MM.1S (cell line): ENCODE measurements around the gene GPR137.

ENCODE experiments used
- DNase-seq: peaks from one replicate; pipeline ENCODE4 v3.0.0-alpha.2; 2015
- H2AFZ ChIP-seq: fragments of 300-600 bp; sonication (generic); 2 replicates; pipeline ENCODE4 v1.6.0; 2016; ENCODE audit warnings: antibody characterized with exemption, low read length
- H3F3A ChIP-seq: fragments of 300-600 bp; sonication (generic); 2 replicates; pipeline ENCODE4 v1.6.1; 2016; ENCODE audit warnings: mild to moderate bottlenecking, antibody characterized with exemption, low read length, moderate library complexity, mixed read lengths; ENCODE audit not compliant: insufficient read depth
- H3K27ac ChIP-seq: fragments of 300-600 bp; sonication (generic); 2 replicates; pipeline ENCODE4 v1.5.1; 2016; ENCODE audit warnings: mild to moderate bottlenecking, low read length
- H3K27me3 ChIP-seq: fragments of 300-600 bp; sonication (generic); replicated peaks from 2 replicates; pipeline ENCODE4 v1.6.0; 2016; ENCODE audit warnings: low read length; ENCODE audit not compliant: insufficient read depth
- H3K36me3 ChIP-seq: fragments of 300-600 bp; sonication (generic); replicated peaks from 2 replicates; pipeline ENCODE4 v1.6.1; 2016; ENCODE audit warnings: mild to moderate bottlenecking, low read length, mixed read lengths; ENCODE audit not compliant: insufficient read depth
- H3K4me1 ChIP-seq: fragments of 300-600 bp; sonication (generic); 2 replicates; pipeline ENCODE4 v1.6.1; 2016; ENCODE audit warnings: low read length, mixed read lengths
- H3K4me2 ChIP-seq: fragments of 300-600 bp; sonication (generic); 2 replicates; pipeline ENCODE4 v1.6.0; 2016; ENCODE audit warnings: low read depth, low read length
- H3K4me3 ChIP-seq: fragments of 300-600 bp; sonication (generic); 2 replicates; pipeline ENCODE4 v1.5.1; 2016; ENCODE audit warnings: low read length, mixed read lengths
- H3K79me2 ChIP-seq: fragments of 300-600 bp; sonication (generic); 2 replicates; pipeline ENCODE4 v1.6.1; 2016; ENCODE audit warnings: mixed run types, low read length, mixed read lengths
- H3K9ac ChIP-seq: fragments of 300-600 bp; sonication (generic); 2 replicates; pipeline ENCODE4 v1.6.1; 2016; ENCODE audit warnings: low read length, mixed read lengths
- H3K9me2 ChIP-seq: fragments of 300-600 bp; sonication (generic); replicated peaks from 2 replicates; pipeline ENCODE4 v1.6.1; 2016; ENCODE audit warnings: mild to moderate bottlenecking, low read length, mixed read lengths; ENCODE audit not compliant: insufficient read depth
- H3K9me3 ChIP-seq: fragments of 300-600 bp; sonication (generic); replicated peaks from 2 replicates; pipeline ENCODE4 v1.6.1; 2016; ENCODE audit warnings: mild to moderate bottlenecking, low read length, mixed read lengths; ENCODE audit not compliant: insufficient read depth
- H4K20me1 ChIP-seq: fragments of 300-600 bp; sonication (generic); 2 replicates; pipeline ENCODE4 v1.6.1; 2016; ENCODE audit warnings: mild to moderate bottlenecking, low read length, moderate library complexity, mixed read lengths; ENCODE audit not compliant: insufficient read depth
- EZH2 ChIP-seq: fragments of 300-600 bp; sonication (generic); optimal IDR thresholded peaks from 2 replicates; pipeline ENCODE3; 2017; ENCODE audit warnings: low read depth, mild to moderate bottlenecking, antibody characterized with exemption, low read length, mixed read lengths
- EZH2phosphoT487 ChIP-seq: fragments of 300-600 bp; sonication (generic); IDR thresholded peaks from 2 replicates; pipeline ENCODE4 v1.6.1; 2018; ENCODE audit warnings: antibody characterized with exemption, low read length
- TF ChIP-seq, protein P1 (sequence below): fragments of 300-600 bp; sonication (generic); IDR thresholded peaks from 2 replicates; pipeline ENCODE4 v1.5.1; 2016; ENCODE audit warnings: antibody characterized with exemption, low read length, mixed read lengths

The GPR137 gene

GRCh38 chr11:64330888-64331287 is 45.2 kb downstream of the GPR137 start:
- H4K20me1 ChIP-seq = no peaks in the 10 kb centered on the region
- H3K4me2 ChIP-seq = no peak overlapping the region
- H3K9me2 ChIP-seq = no peaks in the 10 kb centered on the region
- H3F3A ChIP-seq = no peaks in the 10 kb centered on the region
- no peak overlapping the region for H2AFZ ChIP-seq
- H3K36me3 ChIP-seq = no peaks in the 10 kb centered on the region
- H3K9me3 ChIP-seq = no peaks in the 10 kb centered on the region
- H3K4me3 ChIP-seq = no peak overlapping the region
- H3K27ac ChIP-seq = no peak overlapping the region
- 0 out of 2 replicates have a peak, but pooled peaks cover 3% of the 10 kb centered on the region for H3K27me3 ChIP-seq
- H3K9ac ChIP-seq = no peak overlapping the region
- peaks cover 4% of the 10 kb centered on the region; the same call in 1 of the 2 replicates for H3K4me1 ChIP-seq
- no peaks in the 10 kb centered on the region for H3K79me2 ChIP-seq
- TF ChIP-seq, protein P1, sequence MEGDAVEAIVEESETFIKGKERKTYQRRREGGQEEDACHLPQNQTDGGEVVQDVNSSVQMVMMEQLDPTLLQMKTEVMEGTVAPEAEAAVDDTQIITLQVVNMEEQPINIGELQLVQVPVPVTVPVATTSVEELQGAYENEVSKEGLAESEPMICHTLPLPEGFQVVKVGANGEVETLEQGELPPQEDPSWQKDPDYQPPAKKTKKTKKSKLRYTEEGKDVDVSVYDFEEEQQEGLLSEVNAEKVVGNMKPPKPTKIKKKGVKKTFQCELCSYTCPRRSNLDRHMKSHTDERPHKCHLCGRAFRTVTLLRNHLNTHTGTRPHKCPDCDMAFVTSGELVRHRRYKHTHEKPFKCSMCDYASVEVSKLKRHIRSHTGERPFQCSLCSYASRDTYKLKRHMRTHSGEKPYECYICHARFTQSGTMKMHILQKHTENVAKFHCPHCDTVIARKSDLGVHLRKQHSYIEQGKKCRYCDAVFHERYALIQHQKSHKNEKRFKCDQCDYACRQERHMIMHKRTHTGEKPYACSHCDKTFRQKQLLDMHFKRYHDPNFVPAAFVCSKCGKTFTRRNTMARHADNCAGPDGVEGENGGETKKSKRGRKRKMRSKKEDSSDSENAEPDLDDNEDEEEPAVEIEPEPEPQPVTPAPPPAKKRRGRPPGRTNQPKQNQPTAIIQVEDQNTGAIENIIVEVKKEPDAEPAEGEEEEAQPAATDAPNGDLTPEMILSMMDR = no peak
- TF ChIP-seq EZH2phosphoT487 (no peak), EZH2 (no peak)
- no peak for DNase-seq

GRCh38 chr11:64331569-64332371 is 46.1 kb downstream of the GPR137 start:
- Histone ChIP-seq H2AFZ (peak overlapping the region; percentile 51; the same call in 1 of the 2 replicates), H3K4me2 (no peak overlapping the region), H3K27ac (no peak overlapping the region), H3K9ac (no peak overlapping the region), H3K36me3 (no peaks in the 10 kb centered on the region), H3K27me3 (0 out of 2 replicates have a peak, but pooled peaks cover 3% of the 10 kb centered on the region), H3K9me2 (no peaks in the 10 kb centered on the region), H3K9me3 (no peaks in the 10 kb centered on the region), H3K4me3 (no peak overlapping the region), H4K20me1 (no peaks in the 10 kb centered on the region), H3F3A (no peaks in the 10 kb centered on the region), H3K4me1 (peaks cover 4% of the 10 kb centered on the region; the same call in 1 of the 2 replicates), H3K79me2 (no peaks in the 10 kb centered on the region)
- DNase-seq = peak; percentile 56
- TF ChIP-seq EZH2phosphoT487 (no peak), EZH2 (no peak)
- TF ChIP-seq, protein P1 = peak; percentile 50

DNA sequence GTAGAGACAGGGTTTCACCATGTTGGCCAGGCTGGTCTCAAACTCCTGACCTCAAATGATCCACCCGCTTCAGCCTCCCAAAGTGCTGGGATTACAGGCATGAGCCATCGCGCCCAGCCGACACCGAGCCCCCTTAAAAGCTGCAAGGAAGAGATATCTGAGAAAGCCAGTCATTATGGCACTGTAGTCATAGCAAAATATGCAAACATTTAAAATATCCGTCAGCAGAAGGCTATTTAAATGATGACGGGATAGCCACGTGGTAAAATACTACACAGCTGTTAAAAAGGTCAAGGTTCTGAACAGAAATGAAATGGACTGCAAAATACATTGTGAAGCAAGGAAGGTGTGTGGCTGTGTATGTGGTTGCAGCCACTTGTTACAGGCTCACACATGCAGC is 47.9 kb downstream of the GPR137 start:
- no peaks in the 10 kb centered on the region for H3K79me2 ChIP-seq
- H3K4me1 ChIP-seq = peaks cover 4% of the 10 kb centered on the region; the same call in 1 of the 2 replicates
- H3K9ac ChIP-seq = no peak overlapping the region
- no peaks in the 10 kb centered on the region for H3K36me3 ChIP-seq
- no peak overlapping the region for H2AFZ ChIP-seq
- no peak overlapping the region for H3K4me2 ChIP-seq
- H3K27me3 ChIP-seq = no peaks in the 10 kb centered on the region
- no peak for DNase-seq
- no peak overlapping the region for H3K4me3 ChIP-seq
- no peaks in the 10 kb centered on the region for H3F3A ChIP-seq
- H3K9me2 ChIP-seq = no peaks in the 10 kb centered on the region
- H3K27ac ChIP-seq = no peak overlapping the region
- no peaks in the 10 kb centered on the region for H4K20me1 ChIP-seq
- H3K9me3 ChIP-seq = no peaks in the 10 kb centered on the region
- TF ChIP-seq, protein P1 = no peak
- TF ChIP-seq EZH2phosphoT487 (no peak), EZH2 (no peak)
